ENCODE data around the gene RPL36AL. TPM values are rescaled to one million over a fixed set of nuclear protein-coding genes. Genes with fewer than 3 reads are reported as not detected.
"Not testable (repeated sequence)": the region's sequence is repeated elsewhere in the genome, so short reads cannot be mapped to it uniquely, and the experiment has no call there.

Gene RPL36AL
- polyA plus RNA-seq, 1 of the 3 experiments (the other 2 are of a cell fraction): 337 TPM

- TF ChIP-seq SMC3 (IDR thresholded peaks at IDR 0.05; ENCODE audit: low read depth, low read length) (no peak), EZH2phosphoT487 (IDR thresholded peaks at IDR 0.05; ENCODE audit: borderline replicate concordance, low read depth) (no peak), NFIC (IDR thresholded peaks at IDR 0.05; ENCODE audit: borderline replicate concordance) (no peak), ELF1 (IDR thresholded peaks at IDR 0.05) (peak; percentile 93), USF1 (IDR thresholded peaks at IDR 0.05; ENCODE audit: borderline replicate concordance, low read depth) (peak; percentile 85), YY1 (IDR thresholded peaks at IDR 0.05; ENCODE audit: low read depth) (peak; percentile 82), GABPA (IDR thresholded peaks at IDR 0.05; ENCODE audit: low read depth) (peak; percentile 84)
- TF ChIP-seq, protein P1, sequence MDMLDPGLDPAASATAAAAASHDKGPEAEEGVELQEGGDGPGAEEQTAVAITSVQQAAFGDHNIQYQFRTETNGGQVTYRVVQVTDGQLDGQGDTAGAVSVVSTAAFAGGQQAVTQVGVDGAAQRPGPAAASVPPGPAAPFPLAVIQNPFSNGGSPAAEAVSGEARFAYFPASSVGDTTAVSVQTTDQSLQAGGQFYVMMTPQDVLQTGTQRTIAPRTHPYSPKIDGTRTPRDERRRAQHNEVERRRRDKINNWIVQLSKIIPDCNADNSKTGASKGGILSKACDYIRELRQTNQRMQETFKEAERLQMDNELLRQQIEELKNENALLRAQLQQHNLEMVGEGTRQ (IDR thresholded peaks at IDR 0.05; ENCODE audit: borderline replicate concordance, low read depth, low read length): peak; percentile 43; the same call in 1 of the 2 replicates
- TF ChIP-seq, protein P2, sequence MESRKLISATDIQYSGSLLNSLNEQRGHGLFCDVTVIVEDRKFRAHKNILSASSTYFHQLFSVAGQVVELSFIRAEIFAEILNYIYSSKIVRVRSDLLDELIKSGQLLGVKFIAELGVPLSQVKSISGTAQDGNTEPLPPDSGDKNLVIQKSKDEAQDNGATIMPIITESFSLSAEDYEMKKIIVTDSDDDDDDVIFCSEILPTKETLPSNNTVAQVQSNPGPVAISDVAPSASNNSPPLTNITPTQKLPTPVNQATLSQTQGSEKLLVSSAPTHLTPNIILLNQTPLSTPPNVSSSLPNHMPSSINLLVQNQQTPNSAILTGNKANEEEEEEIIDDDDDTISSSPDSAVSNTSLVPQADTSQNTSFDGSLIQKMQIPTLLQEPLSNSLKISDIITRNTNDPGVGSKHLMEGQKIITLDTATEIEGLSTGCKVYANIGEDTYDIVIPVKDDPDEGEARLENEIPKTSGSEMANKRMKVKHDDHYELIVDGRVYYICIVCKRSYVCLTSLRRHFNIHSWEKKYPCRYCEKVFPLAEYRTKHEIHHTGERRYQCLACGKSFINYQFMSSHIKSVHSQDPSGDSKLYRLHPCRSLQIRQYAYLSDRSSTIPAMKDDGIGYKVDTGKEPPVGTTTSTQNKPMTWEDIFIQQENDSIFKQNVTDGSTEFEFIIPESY (IDR thresholded peaks at IDR 0.05; ENCODE audit: borderline replicate concordance, low read depth): peak; percentile 77
Measured at GRCh38 chr14:49620182-49621113, at the start of gene RPL36AL, which contains the start of gene MGAT2 (continued).

DNA sequence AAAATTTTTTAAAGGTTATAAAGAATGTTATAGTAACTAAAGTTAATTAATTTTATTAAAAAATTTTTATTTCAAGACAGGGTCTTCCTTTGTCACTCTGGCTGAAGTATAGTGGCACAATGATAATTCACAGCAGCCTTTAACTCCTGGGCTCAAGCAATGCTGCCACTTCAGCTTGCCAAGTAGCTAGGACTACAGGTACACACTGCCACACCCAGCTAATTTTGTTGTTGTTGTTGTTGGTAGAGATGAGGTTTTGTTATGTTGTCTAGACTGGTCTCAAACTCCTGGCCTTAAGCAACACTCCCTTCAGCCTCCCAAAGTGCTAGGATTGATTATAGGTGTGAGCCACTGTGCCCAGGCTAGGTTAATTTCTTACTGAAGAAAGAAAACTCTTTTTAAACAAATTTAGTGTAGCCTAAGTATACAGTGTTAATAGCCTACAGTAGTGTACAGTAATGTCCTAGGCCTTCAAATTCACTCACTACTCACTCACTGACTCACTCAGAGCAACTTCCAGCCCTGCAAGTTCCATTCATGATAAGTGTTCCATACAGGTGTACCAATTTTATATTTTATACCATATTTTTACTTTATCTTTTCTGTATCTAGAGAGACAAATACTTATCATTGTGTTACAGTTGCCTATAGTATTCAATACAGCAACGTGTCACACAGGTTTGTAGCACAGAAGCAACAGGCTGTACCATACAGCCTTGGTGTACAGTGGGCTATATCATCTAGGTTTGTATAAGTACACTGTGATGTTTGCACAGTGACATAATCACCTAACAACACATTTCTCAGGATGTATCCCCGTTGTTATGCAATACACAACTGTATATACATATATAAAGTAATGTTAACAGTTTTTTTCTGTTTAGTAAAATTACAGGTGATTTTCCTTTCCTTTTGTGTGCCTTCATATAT lies 39.4 kb upstream of the RPL36AL start:
- Histone ChIP-seq H3K9me3 (no peaks in the 10 kb centered on the region), H3K79me2 (ENCODE audit: insufficient read depth) (no peaks in the 10 kb centered on the region), H4K20me1 (ENCODE audit: insufficient read depth) (no peaks in the 10 kb centered on the region), H2AFZ (ENCODE audit: low read depth) (no peak overlapping the region), H3K9me2 (no peaks in the 10 kb centered on the region), H3K9ac (no peak overlapping the region), H3F3A (replicated peaks; ENCODE audit: insufficient read depth) (peaks cover 3% of the 10 kb centered on the region), H3K4me2 (no peak overlapping the region), H3K4me1 (ENCODE audit: control insufficient read depth in 1 of 2, insufficient read depth in 2 of 2, low read depth in 1 of 2, low read length in 1 of 2) (no peaks in the 10 kb centered on the region), H3K36me3 (replicated peaks in 1 of 2; ENCODE audit: control insufficient read depth in 1 of 2, insufficient read depth in 2 of 2, low read length in 1 of 2) (peaks cover 4 to 21% of the 10 kb centered on the region in 2 experiments), H3K4me3 (ENCODE audit: low read depth in 2 of 2, low read length in 1 of 2) (no peak overlapping the region), H3K27ac (ENCODE audit: low read depth in 2 of 2, low read length in 1 of 2) (no peak overlapping the region), H3K27me3 (ENCODE audit: insufficient read depth) (no peaks in the 10 kb centered on the region)
- no peak for DNase-seq
- ChIA-PET CTCF (interaction anchor here (1.5 kb wide), 1 partner anchor 18 kb away, joined by 3 read pairs; no protein-coding TSS in a partner anchor), POLR2A (no interaction called here)
- WGBS (ENCODE audit: low lambda C conversion rate): 73% methylated on average over 2 of the region's 2 CpGs
- TF ChIP-seq TAF1 (IDR thresholded peaks at IDR 0.05; ENCODE audit: borderline replicate concordance, low read depth, low read length) (no peak), YY1 (IDR thresholded peaks at IDR 0.05; ENCODE audit: low read depth) (no peak)

GRCh38 chr14:49657500-49657899 lies 37.1 kb upstream of the RPL36AL start:
- POLR2A ChIA-PET; H2AFZ ChIP-seq (ENCODE audit: low read depth); H3K9ac ChIP-seq; H3K27ac ChIP-seq (ENCODE audit: low read depth in 2 of 2, low read length in 1 of 2); H3K79me2 ChIP-seq (ENCODE audit: insufficient read depth); H3K4me3 ChIP-seq (ENCODE audit: low read depth in 2 of 2, low read length in 1 of 2); H3K4me2 ChIP-seq; H3K9me3 ChIP-seq; DNase-seq; H3K9me2 ChIP-seq; H3K27me3 ChIP-seq (ENCODE audit: insufficient read depth); H4K20me1 ChIP-seq (ENCODE audit: insufficient read depth); H3K4me1 ChIP-seq (ENCODE audit: control insufficient read depth in 1 of 2, insufficient read depth in 2 of 2, low read depth in 1 of 2, low read length in 1 of 2); H3F3A ChIP-seq (replicated peaks; ENCODE audit: insufficient read depth): not testable (repeated sequence)
- peaks cover 3 to 13% of the 10 kb centered on the region in 2 experiments for H3K36me3 ChIP-seq (replicated peaks in 1 of 2; ENCODE audit: control insufficient read depth in 1 of 2, insufficient read depth in 2 of 2, low read length in 1 of 2)
- CTCF ChIA-PET: interaction anchor here (1.1 kb wide), 1 partner anchor 24 kb away, joined by 3 read pairs; no protein-coding TSS in a partner anchor
- WGBS (ENCODE audit: low lambda C conversion rate): 92% methylated on average over 6 of the region's 6 CpGs
